ENCODE data around the gene BTBD9.

BTBD9 gene

DNA sequence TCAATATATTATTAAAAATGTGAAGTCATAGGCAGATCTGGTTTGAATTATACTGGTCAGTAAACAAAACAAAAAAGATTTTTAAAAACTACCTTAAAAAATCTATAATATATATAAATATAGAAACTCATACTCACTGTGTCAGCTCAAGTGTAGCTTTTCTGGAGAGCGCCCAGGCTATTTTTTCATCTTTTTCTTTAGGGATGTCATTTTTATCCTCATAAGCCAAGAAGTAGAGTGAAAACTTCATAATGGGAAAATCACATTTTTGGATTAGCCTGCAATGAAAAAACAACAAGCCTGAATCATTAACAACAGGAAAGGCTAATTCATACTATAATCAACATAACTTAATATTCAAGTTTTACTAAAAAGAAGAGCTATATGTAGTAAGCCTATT, 44.5 kb upstream of the BTBD9 start:
- TF ChIP-seq, protein P1, sequence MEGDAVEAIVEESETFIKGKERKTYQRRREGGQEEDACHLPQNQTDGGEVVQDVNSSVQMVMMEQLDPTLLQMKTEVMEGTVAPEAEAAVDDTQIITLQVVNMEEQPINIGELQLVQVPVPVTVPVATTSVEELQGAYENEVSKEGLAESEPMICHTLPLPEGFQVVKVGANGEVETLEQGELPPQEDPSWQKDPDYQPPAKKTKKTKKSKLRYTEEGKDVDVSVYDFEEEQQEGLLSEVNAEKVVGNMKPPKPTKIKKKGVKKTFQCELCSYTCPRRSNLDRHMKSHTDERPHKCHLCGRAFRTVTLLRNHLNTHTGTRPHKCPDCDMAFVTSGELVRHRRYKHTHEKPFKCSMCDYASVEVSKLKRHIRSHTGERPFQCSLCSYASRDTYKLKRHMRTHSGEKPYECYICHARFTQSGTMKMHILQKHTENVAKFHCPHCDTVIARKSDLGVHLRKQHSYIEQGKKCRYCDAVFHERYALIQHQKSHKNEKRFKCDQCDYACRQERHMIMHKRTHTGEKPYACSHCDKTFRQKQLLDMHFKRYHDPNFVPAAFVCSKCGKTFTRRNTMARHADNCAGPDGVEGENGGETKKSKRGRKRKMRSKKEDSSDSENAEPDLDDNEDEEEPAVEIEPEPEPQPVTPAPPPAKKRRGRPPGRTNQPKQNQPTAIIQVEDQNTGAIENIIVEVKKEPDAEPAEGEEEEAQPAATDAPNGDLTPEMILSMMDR (IDR thresholded peaks at IDR 0.05; ENCODE audit: low read depth, low read length, missing control alignments) = no peak
- in situ Hi-C loops (cut with HindIII; ENCODE audit: low sequenced_read_pairs) = no loop called here
- no peak for DNase-seq (ENCODE audit: low read depth)
- H3K4me3 ChIP-seq (ENCODE audit: low read depth, low read length) = no peak overlapping the region

DNA sequence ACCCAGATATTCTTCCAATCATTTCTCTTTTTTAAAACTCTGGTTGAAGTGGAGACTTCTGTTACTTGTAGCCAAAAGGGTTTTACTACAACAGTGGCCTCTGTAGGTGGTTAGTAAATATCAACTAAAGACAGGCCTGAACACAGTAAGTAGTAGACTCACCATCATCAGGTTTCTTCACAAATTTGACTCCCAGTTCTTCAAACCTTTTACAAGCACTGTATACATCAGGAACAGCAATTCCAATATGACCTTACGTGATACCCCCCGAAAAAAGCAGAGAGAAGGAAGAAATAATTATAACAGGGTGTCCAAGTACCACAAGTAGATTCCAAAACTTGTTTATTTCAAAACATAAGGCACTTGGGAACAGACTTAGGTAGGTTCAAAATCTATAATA, 42.1 kb upstream of the BTBD9 start:
- TF ChIP-seq, protein P1 (IDR thresholded peaks at IDR 0.05; ENCODE audit: low read depth, low read length, missing control alignments) = no peak
- H3K4me3 ChIP-seq (ENCODE audit: low read depth, low read length) = no peak overlapping the region
- no peak for DNase-seq (ENCODE audit: low read depth)
- in situ Hi-C loops (cut with HindIII; ENCODE audit: low sequenced_read_pairs) = no loop called here

DNA sequence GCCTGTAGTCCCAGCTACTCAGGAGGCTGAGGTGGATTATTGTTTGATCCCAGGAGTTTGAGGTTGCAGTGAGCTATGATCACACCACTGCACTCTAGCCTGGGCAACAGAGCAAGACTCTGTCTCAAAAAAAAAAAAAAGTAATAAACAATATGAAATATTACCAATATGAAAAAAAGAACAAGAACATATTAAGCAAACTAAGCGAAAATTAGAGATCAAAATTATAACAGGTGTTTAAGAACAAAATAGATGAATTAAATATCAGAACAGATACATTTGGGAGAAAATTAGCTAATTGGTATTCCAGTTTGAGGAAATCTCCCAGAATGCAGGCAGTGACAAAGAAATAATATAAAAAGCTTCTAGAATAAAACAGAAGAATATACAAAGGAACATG, 39.9 kb upstream of the BTBD9 start:
- DNase-seq (ENCODE audit: low read depth) = no peak
- no peak overlapping the region for H3K4me3 ChIP-seq (ENCODE audit: low read depth, low read length)
- TF ChIP-seq, protein P1 (IDR thresholded peaks at IDR 0.05; ENCODE audit: low read depth, low read length, missing control alignments) = no peak
- in situ Hi-C loops (cut with HindIII; ENCODE audit: low sequenced_read_pairs) = no loop called here

DNA sequence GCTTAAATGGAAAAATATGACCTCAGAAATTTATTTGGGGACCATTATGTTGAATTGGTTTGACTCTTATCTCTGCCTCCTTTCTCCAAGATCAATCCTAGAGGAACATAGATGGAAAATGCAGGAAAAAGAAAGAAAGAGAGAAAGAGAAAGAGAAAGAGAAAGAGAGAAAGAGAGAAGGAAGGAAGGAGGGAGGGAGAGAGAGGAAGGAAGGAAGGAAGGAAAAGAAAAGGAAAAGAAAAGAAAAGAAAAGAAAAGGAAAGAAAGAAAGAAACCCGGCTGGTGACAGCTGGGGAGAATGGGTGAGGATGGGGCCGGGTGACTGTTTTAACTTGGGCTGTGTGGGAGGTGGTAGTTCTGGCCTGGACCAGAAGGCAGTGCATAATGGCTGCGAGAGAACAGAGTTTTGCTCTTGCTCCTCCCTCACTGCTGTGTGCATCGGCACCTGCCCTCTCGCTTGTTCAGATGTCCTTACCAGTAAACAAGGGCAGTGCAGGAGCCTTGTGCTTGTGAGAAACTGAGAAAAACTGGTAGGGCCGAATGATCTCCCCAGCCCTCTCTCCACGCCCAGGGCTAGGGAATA, 38.5 kb upstream of the BTBD9 start:
- TF ChIP-seq, protein P1 (IDR thresholded peaks at IDR 0.05; ENCODE audit: low read depth, low read length, missing control alignments) = no peak
- in situ Hi-C loops (cut with HindIII; ENCODE audit: low sequenced_read_pairs) = no loop called here
- no peak for DNase-seq (ENCODE audit: low read depth)

DNA sequence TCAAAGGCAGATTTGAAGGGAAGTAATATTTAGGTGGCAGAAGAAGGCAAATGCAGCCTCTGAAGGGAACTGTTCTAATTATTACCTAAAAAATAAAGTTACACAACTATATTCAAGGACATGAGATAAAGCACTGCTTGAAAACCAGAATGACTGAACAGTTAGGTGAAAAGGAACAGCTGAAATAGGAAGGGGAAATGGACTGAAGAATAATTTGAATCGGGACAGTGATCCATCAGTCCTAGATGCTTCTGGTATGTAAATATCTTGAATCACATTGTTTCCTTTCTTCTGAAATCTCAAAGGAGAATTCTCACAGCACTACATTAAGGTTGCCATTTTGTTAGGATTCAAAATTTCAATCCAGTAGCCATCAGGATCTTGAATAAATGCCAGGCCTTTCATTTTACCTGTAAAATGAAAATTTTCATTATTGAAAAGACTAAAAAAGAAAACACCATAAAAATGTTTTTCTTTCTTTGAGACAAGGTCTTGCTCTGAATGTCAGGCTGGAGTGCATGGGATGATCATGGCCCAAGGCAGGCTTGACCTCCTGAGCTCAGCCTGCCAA, 37.3 kb upstream of the BTBD9 start:
- TF ChIP-seq, protein P1 (IDR thresholded peaks at IDR 0.05; ENCODE audit: low read depth, low read length, missing control alignments) = no peak
- no peak overlapping the region for H3K4me3 ChIP-seq (ENCODE audit: low read depth, low read length)
- DNase-seq (ENCODE audit: low read depth) = no peak
- in situ Hi-C loops (cut with HindIII; ENCODE audit: low sequenced_read_pairs) = no loop called here

More for the DNA sequence above, 38.5 kb upstream of the BTBD9 start:
- H3K4me3 ChIP-seq (ENCODE audit: low read depth, low read length) = no peak overlapping the region

- no peak for DNase-seq (ENCODE audit: low read depth)
- no peak overlapping the region for H3K4me3 ChIP-seq (ENCODE audit: low read depth, low read length)
- TF ChIP-seq, protein P1 (IDR thresholded peaks at IDR 0.05; ENCODE audit: low read depth, low read length, missing control alignments) = no peak
- in situ Hi-C loops (cut with HindIII; ENCODE audit: low sequenced_read_pairs) = no loop called here
Observed at GRCh38 chr6:38676236-38676973, 36.7 kb upstream of the BTBD9 start.
